Peyer's patch (tissue), 4 donors: ENCODE results near the gene PYDC2. TPM values are rescaled to one million over a fixed set of nuclear protein-coding genes. Genes with fewer than 3 reads are reported as not detected.

Experiments used
- DNase-seq, 3 donors: peaks; one replicate each; pipeline ENCODE4 v3.0.0-alpha.2; 2017 to 2019
- H3K27ac ChIP-seq, 4 donors: fragments of 200-600 bp; sonication (generic); one replicate each; pipeline ENCODE4 v1.5.1; 2016 to 2019
- H3K27me3 ChIP-seq, 2 donors: fragments of 200-600 bp; sonication (generic); one replicate each; pipeline ENCODE4 v1.5.1; 2019
- H3K36me3 ChIP-seq, 3 donors: fragments of 200-600 bp; sonication (generic); one replicate each; pipeline ENCODE4 v1.5.1; 2016 to 2019
- H3K4me1 ChIP-seq, 4 donors: fragments of 200-600 bp; sonication (generic); one replicate each; pipeline ENCODE4 v1.5.1; 2016 to 2019
- H3K4me3 ChIP-seq, 4 donors: fragments of 200-600 bp; sonication (generic); 1 replicate in 3 of 4; 2 replicates in 1 of 4; pipeline ENCODE4 v1.5.1; 2016 to 2019; ENCODE audit warnings: mild to moderate bottlenecking in 1 of 4
- H3K9me3 ChIP-seq, 4 donors: fragments of 200-600 bp; sonication (generic); one replicate each; pipeline ENCODE4 v1.5.1; 2016 to 2019; ENCODE audit warnings: mild to moderate bottlenecking in 1 of 4
- POLR2A ChIP-seq, 2 donors: fragments of 450-650 bp; IDR thresholded peaks; one replicate each; pipeline ENCODE4 v1.5.1; 2017; ENCODE audit warnings: antibody characterized with exemption in 2 of 2, mild to moderate bottlenecking in 2 of 2, moderate library complexity in 2 of 2
- total RNA-seq, 4 donors: library from RNA; depleted of rRNA; stranded (reverse); fragments of >200 nt; gene quantifications; one replicate each; pipeline ENCODE4 v1.1.0, GENCODE V29; 2016
- TF ChIP-seq, protein P1 (sequence below), 6 experiments: fragments of 450-650 bp in 4 of 6; fragments of 200-600 bp in 2 of 6; sonication (generic) in 1 of 6; IDR thresholded peaks; one replicate each; pipeline ENCODE4 v1.5.1; 2017 to 2019; ENCODE audit warnings: antibody characterized with exemption in 6 of 6, mild to moderate bottlenecking in 3 of 6, moderate library complexity in 1 of 6

Gene PYDC2
- total RNA-seq, 4 donors from 2014 or later: not detected

DNA sequence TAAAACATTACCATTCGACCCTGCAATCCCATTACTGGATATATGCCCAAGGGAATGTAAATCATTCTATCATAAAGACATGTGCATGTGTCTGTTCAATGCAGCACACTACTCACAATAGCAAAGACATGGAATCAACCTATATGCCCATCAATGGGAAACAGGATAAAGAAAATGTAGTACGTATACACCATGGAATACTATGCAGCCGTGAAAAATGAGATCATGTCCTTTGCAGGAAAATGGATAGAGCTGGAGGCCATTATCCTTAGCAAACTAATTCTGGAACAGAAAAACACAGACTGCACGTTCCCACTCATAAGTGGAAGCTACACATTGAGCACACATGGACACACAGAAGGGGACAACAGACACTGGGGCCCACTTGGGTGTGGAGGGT is 20.4 kb upstream of the PYDC2 start:
- no peak for DNase-seq
- Histone ChIP-seq H3K27me3 (no peaks in the 10 kb centered on the region), H3K4me1 (no peaks in the 10 kb centered on the region), H3K27ac (no peak overlapping the region), H3K4me3 (no peak overlapping the region), H3K36me3 (no peaks in the 10 kb centered on the region), H3K9me3 (no peaks in the 10 kb centered on the region)
- no peak for TF ChIP-seq POLR2A (IDR thresholded peaks at IDR 0.05)
- TF ChIP-seq, protein P1, sequence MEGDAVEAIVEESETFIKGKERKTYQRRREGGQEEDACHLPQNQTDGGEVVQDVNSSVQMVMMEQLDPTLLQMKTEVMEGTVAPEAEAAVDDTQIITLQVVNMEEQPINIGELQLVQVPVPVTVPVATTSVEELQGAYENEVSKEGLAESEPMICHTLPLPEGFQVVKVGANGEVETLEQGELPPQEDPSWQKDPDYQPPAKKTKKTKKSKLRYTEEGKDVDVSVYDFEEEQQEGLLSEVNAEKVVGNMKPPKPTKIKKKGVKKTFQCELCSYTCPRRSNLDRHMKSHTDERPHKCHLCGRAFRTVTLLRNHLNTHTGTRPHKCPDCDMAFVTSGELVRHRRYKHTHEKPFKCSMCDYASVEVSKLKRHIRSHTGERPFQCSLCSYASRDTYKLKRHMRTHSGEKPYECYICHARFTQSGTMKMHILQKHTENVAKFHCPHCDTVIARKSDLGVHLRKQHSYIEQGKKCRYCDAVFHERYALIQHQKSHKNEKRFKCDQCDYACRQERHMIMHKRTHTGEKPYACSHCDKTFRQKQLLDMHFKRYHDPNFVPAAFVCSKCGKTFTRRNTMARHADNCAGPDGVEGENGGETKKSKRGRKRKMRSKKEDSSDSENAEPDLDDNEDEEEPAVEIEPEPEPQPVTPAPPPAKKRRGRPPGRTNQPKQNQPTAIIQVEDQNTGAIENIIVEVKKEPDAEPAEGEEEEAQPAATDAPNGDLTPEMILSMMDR (IDR thresholded peaks at IDR 0.05): no peak

DNA sequence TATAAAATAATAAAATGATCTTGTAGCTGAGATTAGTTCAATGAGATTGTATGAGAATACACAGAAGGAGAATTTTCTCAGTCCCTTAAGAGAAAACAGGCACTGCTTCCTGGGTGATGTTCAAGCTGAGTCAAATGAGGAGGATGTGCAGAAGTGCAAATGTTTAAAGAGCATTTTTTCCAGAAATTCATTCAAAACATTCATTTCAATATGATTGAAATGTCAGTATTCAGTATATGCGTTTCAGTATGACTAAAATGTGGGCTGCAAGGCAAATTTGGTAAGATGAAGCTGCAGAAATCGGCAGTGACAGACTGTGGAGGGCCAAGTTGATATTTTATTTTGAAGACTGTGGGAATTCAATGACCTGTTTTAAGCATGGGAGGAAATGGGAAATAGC is 19.3 kb upstream of the PYDC2 start:
- Histone ChIP-seq H3K4me3 (no peak overlapping the region), H3K27ac (no peak overlapping the region), H3K4me1 (no peaks in the 10 kb centered on the region), H3K9me3 (no peaks in the 10 kb centered on the region), H3K36me3 (no peaks in the 10 kb centered on the region), H3K27me3 (no peaks in the 10 kb centered on the region)
- TF ChIP-seq, protein P1 (IDR thresholded peaks at IDR 0.05): no peak
- TF ChIP-seq POLR2A (IDR thresholded peaks at IDR 0.05): no peak
- no peak for DNase-seq

DNA sequence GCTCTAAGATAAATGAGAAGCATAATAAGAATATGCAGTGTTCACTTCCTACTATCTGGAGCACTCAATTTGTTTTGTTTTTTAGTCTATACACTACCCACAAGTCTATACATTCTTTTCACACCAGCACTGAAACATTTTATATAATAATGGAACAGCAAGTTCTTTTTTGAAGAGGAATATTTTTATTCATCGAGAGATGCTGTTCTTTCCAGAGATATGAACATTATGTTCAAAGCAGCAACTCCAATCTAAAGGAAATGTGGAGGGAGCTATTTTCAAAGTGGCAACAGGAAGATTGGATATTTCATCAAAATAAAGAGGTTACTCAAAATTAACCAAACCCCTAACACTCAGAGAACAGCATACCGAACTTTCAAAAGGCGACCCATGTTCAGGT is 16.4 kb upstream of the PYDC2 start:
- Histone ChIP-seq H3K9me3 (no peaks in the 10 kb centered on the region), H3K4me3 (no peak overlapping the region), H3K27ac (no peak overlapping the region), H3K27me3 (no peaks in the 10 kb centered on the region), H3K36me3 (no peaks in the 10 kb centered on the region), H3K4me1 (no peaks in the 10 kb centered on the region)
- no peak for DNase-seq
- TF ChIP-seq, protein P1 (IDR thresholded peaks at IDR 0.05): no peak
- no peak for TF ChIP-seq POLR2A (IDR thresholded peaks at IDR 0.05)

DNA sequence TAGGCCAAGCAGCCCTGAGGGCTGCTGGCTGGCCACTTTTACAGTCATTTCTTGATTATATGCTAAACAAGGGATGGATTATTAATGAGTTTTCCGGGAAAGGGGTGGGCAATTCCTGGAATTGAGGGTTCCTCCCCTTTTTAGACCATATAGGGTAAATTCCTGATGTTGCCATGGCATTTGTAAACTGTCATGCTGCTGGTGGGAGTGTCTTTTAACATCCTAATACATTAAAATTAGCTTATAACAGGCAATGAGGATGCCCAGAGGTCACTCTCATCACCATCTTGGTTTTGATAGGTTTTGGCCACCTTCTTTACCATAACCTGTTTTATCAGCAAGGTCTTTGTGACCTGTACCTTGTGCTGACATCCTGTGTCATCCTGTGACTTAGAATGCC is 11.7 kb upstream of the PYDC2 start:
- Histone ChIP-seq H3K9me3 (no peaks in the 10 kb centered on the region), H3K27me3 (no peaks in the 10 kb centered on the region), H3K4me3 (no peak overlapping the region), H3K36me3 (no peaks in the 10 kb centered on the region), H3K4me1 (no peaks in the 10 kb centered on the region), H3K27ac (no peak overlapping the region)
- no peak for DNase-seq
- no peak for TF ChIP-seq POLR2A (IDR thresholded peaks at IDR 0.05)
- TF ChIP-seq, protein P1 (IDR thresholded peaks at IDR 0.05): no peak

DNA sequence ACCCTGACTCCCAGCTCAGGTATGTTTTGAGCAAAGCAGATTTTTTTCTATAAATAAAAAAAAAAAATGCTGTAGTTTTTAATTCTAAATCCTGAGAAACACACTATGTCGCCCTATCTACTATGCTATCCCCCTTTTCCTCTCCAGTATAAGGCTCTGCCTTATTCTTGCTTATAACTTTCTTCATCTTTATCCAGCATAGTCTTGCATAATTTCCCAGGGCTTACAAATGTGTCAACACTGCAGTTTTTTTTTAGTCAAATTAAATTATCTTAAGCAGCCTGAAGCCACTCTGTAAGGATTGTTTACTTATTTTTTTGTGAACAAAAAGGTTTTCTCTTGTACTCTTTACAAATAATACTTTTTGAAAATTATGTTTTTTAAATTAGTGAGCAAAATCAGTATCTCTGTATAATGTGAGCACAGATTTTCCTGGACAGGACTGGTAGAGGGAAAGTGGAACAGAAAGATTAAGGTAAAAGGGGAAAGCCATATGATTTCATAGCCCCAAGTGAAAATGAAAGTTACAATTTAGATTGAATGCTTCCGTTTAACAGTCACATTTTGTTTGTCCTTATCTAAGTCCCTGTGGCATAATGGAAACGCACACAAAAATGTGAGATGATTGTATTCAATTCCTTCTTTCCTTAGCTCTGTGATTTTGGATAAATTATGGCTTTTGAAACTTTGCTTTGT is 5.6 kb upstream of the PYDC2 start:
- Histone ChIP-seq H3K9me3 (no peaks in the 10 kb centered on the region), H3K27me3 (no peaks in the 10 kb centered on the region), H3K4me1 (no peaks in the 10 kb centered on the region), H3K4me3 (no peak overlapping the region), H3K36me3 (no peaks in the 10 kb centered on the region), H3K27ac (no peak overlapping the region)
- no peak for DNase-seq
- TF ChIP-seq, protein P1 (IDR thresholded peaks at IDR 0.05): no peak
- no peak for TF ChIP-seq POLR2A (IDR thresholded peaks at IDR 0.05)

DNA sequence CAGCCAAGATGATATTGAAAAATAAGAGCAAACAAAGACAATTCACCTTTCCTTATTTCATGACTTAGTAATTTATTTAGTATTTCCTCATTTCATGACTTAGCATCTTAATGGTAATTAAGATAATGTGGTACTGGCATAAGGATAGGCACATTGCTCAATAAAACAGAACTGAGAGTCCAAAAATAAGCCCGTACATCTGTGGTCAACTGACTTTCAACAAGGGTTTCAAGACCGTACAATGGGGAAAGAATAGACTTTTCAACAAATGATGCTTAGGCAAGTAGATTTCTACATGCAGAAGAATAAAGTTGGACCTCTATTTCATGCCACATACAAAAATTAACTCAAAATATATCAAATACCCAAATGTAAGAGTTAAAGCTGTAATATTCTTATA is 603 bp upstream of the PYDC2 start:
- Histone ChIP-seq H3K36me3 (no peaks in the 10 kb centered on the region), H3K27me3 (no peaks in the 10 kb centered on the region), H3K9me3 (no peaks in the 10 kb centered on the region), H3K4me3 (no peak overlapping the region), H3K4me1 (no peaks in the 10 kb centered on the region), H3K27ac (no peak overlapping the region)
- no peak for TF ChIP-seq POLR2A (IDR thresholded peaks at IDR 0.05)
- TF ChIP-seq, protein P1 (IDR thresholded peaks at IDR 0.05): no peak
- DNase-seq: no peak
